ENCODE results near the gene STK32A.
"Not testable (repeated sequence)": the region's sequence is repeated elsewhere in the genome, so short reads cannot be mapped to it uniquely, and the experiment has no call there.

Gene STK32A

GRCh38 chr5:147346006-147346561, 111.3 kb downstream of the STK32A start:
- no peak for DNase-seq (ENCODE audit: low read depth)

GRCh38 chr5:147348046-147348445, 113.2 kb downstream of the STK32A start:
- no peak for DNase-seq (ENCODE audit: low read depth)

DNA sequence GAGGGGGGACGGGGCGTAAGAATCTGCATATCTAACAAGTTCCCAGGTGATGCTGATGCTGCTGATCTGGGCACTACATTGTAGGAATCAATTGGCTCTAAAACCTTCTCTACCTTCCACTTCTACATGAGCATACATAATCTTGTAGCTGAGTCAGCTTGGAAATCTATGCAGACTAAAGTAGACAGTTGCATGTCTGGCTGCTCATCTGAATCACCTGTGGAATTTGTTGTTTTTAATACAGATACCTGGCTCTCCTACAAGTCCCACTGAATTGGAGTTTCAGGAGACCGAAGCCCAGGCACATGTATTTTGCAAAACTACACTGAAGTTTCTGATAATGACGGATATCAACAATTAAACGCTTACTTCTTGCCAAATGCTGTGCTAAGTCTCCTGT, 113.6 kb downstream of the STK32A start:
- no peak for DNase-seq (ENCODE audit: low read depth)

DNA sequence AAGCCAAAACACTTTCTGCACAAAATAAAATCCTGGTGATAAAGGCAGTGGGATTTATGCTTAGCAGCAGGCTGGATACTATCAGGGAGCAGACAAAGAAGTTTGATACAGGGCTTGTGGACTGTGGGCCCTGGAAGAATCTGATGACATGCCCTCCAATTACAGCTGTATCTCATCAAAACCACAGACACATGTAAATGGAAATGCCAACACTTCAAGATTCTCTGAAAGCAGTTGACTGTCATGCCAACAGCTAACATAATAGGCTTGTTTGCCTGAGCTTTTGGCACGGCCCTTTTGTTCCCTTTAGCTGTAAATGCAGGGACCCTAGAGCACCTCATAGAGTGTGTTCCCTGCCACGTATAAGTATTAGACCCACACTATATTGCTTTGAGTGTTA, 114.4 kb downstream of the STK32A start:
- DNase-seq (ENCODE audit: low read depth), result no peak

GRCh38 chr5:147359101-147359500, 124.3 kb downstream of the STK32A start:
- DNase-seq (ENCODE audit: low read depth), result no peak

DNA sequence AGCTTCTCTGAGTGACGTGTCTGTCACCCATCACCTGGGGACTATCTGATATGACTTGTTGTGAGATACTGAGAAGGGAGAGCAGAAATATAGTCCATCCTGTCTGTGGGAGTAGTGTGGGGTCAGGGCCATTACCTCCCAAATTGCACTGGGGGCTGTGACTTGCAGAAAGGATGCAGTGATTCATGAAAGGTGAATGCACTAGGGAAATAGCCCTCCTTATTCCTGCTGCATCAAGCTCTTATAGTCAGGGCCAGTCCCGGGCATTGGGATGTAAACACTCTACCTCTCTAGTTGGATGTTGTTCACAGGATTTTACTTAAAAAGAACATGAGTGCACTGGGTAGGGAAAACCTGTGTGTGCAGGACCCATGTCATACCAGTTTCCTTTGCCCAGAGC, 124.8 kb downstream of the STK32A start:
- no peak for DNase-seq (ENCODE audit: low read depth)

GRCh38 chr5:147360816-147361215, 126.0 kb downstream of the STK32A start:
- DNase-seq (ENCODE audit: low read depth), result no peak

GRCh38 chr5:147361441-147362175, 126.8 kb downstream of the STK32A start:
- DNase-seq (ENCODE audit: low read depth), result no peak

DNA sequence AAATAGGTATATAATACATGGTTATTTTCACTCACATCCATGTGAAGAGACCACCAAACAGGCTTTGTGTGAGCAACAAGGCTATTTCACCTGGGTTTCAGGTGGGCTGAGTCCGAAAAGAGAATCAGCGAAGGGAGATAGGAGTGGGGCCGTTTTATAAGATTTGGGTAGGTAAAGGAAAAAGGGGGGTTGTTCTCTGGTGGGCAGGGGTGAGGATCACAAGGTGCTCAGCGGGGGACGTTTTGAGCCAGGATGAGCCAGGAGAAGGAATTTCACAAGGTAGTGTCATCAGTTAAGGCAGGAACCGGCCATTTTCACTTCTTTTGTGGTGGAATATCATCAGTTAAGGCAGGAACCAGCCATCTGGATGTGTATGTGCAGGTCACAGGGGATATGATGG, 132.6 kb downstream of the STK32A start:
- not testable (repeated sequence) for DNase-seq (ENCODE audit: low read depth)

GRCh38 chr5:147369742-147370374, 135.0 kb downstream of the STK32A start:
- DNase-seq (ENCODE audit: low read depth), result no peak

DNA sequence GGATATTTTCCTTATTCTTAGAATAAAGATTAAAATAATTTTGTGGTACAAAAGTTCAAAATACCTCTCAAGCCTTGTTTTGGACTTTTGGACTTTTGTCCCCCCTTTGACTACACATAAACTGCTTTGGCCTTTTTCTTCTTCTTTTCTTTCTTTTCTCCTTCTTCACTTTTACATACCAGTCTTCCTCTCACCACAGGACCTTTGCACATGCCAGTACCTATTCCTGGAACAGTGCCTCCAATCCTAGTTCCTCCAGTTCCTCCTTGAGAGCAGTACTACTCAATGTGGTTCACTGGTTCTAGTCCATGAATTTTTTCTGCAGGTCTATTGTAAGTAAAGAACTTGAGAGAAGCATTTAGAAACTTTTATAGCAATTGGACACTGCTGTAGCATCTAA, 136.5 kb downstream of the STK32A start:
- no peak for DNase-seq (ENCODE audit: low read depth)

DNA sequence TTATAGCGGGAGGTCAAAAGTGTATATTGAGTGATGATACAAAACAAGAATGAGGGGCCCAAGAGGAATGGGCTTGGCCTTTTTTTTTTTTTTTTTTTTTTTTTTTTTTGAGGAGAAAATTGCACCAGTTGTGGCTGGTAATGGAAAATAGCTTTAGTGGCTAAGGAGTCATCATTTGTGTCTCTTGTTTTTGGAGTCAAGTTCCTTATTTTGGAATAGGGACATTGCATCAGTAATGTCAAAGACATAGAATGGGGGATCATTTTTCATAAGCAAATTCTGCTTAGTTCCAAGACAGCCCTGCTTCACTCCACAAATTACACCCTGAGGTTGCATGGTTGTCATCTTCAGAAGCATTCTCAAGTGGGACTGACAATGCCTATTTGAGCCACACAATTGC, 137.4 kb downstream of the STK32A start:
- DNase-seq (ENCODE audit: low read depth), result no peak

DNA sequence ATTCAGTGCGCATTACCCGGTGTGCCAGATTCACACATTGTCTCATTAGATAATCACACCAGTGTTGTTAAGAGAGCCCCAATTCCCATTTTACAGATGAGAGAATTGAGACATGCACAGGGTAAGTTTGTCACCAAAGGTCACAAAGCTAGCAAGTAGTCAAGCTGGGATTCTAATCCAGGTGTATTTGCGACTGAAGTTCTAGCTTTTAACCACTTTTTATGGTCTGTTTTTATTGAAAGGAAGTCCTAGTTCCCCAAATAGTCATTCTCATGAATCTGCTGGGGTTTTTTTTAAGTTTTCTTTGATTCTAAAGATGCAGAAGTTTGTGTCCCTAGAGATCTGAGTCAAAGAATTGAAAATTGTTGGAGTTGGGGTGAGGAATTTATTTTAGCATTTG, 138.5 kb downstream of the STK32A start:
- no peak for DNase-seq (ENCODE audit: low read depth)

DNA sequence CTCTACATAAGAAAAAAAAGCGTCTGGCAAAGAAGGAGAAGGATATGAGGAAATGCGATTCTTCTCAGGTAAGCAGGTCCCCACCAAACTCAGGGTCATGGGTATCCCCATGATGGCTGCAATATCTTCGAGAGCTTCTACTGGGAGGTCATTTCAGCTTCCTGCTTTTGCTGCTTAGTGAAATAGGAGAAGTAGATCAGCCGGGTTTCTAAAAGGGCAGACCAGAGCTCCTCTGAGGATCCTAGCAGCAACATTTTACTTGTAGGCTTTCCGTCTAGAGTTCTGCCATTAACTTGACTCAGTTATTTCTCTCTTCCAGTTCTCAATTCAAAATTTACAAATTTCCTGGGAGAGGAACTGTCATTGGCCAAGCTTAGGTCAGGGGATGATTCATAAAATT, 140.3 kb downstream of the STK32A start:
- no peak for DNase-seq (ENCODE audit: low read depth)

GRCh38 chr5:147377682-147378081, 142.9 kb downstream of the STK32A start:
- no peak for DNase-seq (ENCODE audit: low read depth)

- DNase-seq (ENCODE audit: low read depth), result no peak
Measured at GRCh38 chr5:147381555-147381954, 146.7 kb downstream of the STK32A start.

- no peak for DNase-seq (ENCODE audit: low read depth)
Measured at GRCh38 chr5:147382776-147383175, 147.9 kb downstream of the STK32A start.

GRCh38 chr5:147384346-147385193, 149.7 kb downstream of the STK32A start:
- no peak for DNase-seq (ENCODE audit: low read depth)

- no peak for DNase-seq (ENCODE audit: low read depth)
Measured at GRCh38 chr5:147387109-147387508, 152.3 kb downstream of the STK32A start.

- no peak for DNase-seq (ENCODE audit: low read depth)
Measured at GRCh38 chr5:147388184-147389108, 153.6 kb downstream of the STK32A start.

GRCh38 chr5:147390654-147391225, 155.9 kb downstream of the STK32A start:
- DNase-seq (ENCODE audit: low read depth), result no peak

Measured in stimulated activated CD8-positive, alpha-beta memory T cell treated with anti-CD3 and anti-CD28 coated beads, Interleukin-12 subunit alpha, Interleukin-12 subunit beta, amount 100 ng/mL, for 4 hours (primary cell).